ENCODE data around the gene REEP6.
A peak's percentile ranks its signal among the peaks of the same experiment; 100 is the strongest.

Gene REEP6

GRCh38 chr19:1489463-1490310, 1.3 kb upstream of the REEP6 start:
- peaks cover 15% of the 10 kb centered on the region for H3K4me1 ChIP-seq (ENCODE audit: control insufficient read depth, insufficient read depth, low read length)
- H3K27me3 ChIP-seq (ENCODE audit: control insufficient read depth, insufficient read depth, low read length): peaks cover 15% of the 10 kb centered on the region
- H3K9me3 ChIP-seq (replicated peaks; ENCODE audit: low read length): no peaks in the 10 kb centered on the region
- peak overlapping the region; percentile 100 for H3K4me2 ChIP-seq (ENCODE audit: low read length)
- H3K36me3 ChIP-seq (ENCODE audit: insufficient read depth, low read length): no peaks in the 10 kb centered on the region
- H3K4me3 ChIP-seq (ENCODE audit: low read length): peak overlapping the region; percentile 94
- H3K9ac ChIP-seq (ENCODE audit: low read depth, low read length): peak overlapping the region; percentile 65

- peak within 1 kb of the TSS; percentile 94 for H3K4me3 ChIP-seq (ENCODE audit: low read length)
- peaks cover 15% of the 10 kb centered on the region for H3K27me3 ChIP-seq (ENCODE audit: control insufficient read depth, insufficient read depth, low read length)
- no peaks in the 10 kb centered on the region for H3K36me3 ChIP-seq (ENCODE audit: insufficient read depth, low read length)
- H3K4me1 ChIP-seq (ENCODE audit: control insufficient read depth, insufficient read depth, low read length): peaks cover 15% of the 10 kb centered on the region
- no peaks in the 10 kb centered on the region for H3K9me3 ChIP-seq (replicated peaks; ENCODE audit: low read length)
- peak within 1 kb of the TSS; percentile 65 for H3K9ac ChIP-seq (ENCODE audit: low read depth, low read length)
- H3K4me2 ChIP-seq (ENCODE audit: low read length): peak within 1 kb of the TSS; percentile 100
Measured at GRCh38 chr19:1490311-1491113, 469 bp upstream of the REEP6 start, which contains the start of gene PCSK4. Gene PCSK4 (minus strand): TSS chr19:1490350. CDS start chr19:1490346, 4 bp downstream.

GRCh38 chr19:1491849-1492170, 829 bp downstream of the REEP6 start:
- Histone ChIP-seq H3K4me2 (ENCODE audit: low read length) (no peak overlapping the region), H3K4me3 (ENCODE audit: low read length) (no peak overlapping the region), H3K9ac (ENCODE audit: low read depth, low read length) (no peak overlapping the region), H3K27me3 (ENCODE audit: control insufficient read depth, insufficient read depth, low read length) (peaks cover 20% of the 10 kb centered on the region), H3K36me3 (ENCODE audit: insufficient read depth, low read length) (no peaks in the 10 kb centered on the region), H3K4me1 (ENCODE audit: control insufficient read depth, insufficient read depth, low read length) (peaks cover 15% of the 10 kb centered on the region), H3K9me3 (replicated peaks; ENCODE audit: low read length) (no peaks in the 10 kb centered on the region)

- Histone ChIP-seq H3K9ac (ENCODE audit: low read depth, low read length) (no peak overlapping the region), H3K36me3 (ENCODE audit: insufficient read depth, low read length) (no peaks in the 10 kb centered on the region), H3K4me1 (ENCODE audit: control insufficient read depth, insufficient read depth, low read length) (peaks cover 15% of the 10 kb centered on the region), H3K9me3 (replicated peaks; ENCODE audit: low read length) (no peaks in the 10 kb centered on the region), H3K4me2 (ENCODE audit: low read length) (no peak overlapping the region), H3K27me3 (ENCODE audit: control insufficient read depth, insufficient read depth, low read length) (peaks cover 28% of the 10 kb centered on the region), H3K4me3 (ENCODE audit: low read length) (no peak overlapping the region)
Measured at GRCh38 chr19:1492474-1493006, 1.6 kb downstream of the REEP6 start.

GRCh38 chr19:1494115-1494815, 3.3 kb downstream of the REEP6 start:
- H3K9ac ChIP-seq (ENCODE audit: low read depth, low read length): no peak overlapping the region
- peaks cover 34% of the 10 kb centered on the region for H3K27me3 ChIP-seq (ENCODE audit: control insufficient read depth, insufficient read depth, low read length)
- H3K4me1 ChIP-seq (ENCODE audit: control insufficient read depth, insufficient read depth, low read length): peaks cover 15% of the 10 kb centered on the region
- H3K9me3 ChIP-seq (replicated peaks; ENCODE audit: low read length): no peaks in the 10 kb centered on the region
- H3K36me3 ChIP-seq (ENCODE audit: insufficient read depth, low read length): no peaks in the 10 kb centered on the region
- no peak overlapping the region for H3K4me3 ChIP-seq (ENCODE audit: low read length)
- no peak overlapping the region for H3K4me2 ChIP-seq (ENCODE audit: low read length)

- H3K4me3 ChIP-seq (ENCODE audit: low read length): no peak overlapping the region
- peaks cover 34% of the 10 kb centered on the region for H3K27me3 ChIP-seq (ENCODE audit: control insufficient read depth, insufficient read depth, low read length)
- no peak overlapping the region for H3K4me2 ChIP-seq (ENCODE audit: low read length)
- no peaks in the 10 kb centered on the region for H3K9me3 ChIP-seq (replicated peaks; ENCODE audit: low read length)
- H3K9ac ChIP-seq (ENCODE audit: low read depth, low read length): no peak overlapping the region
- no peaks in the 10 kb centered on the region for H3K36me3 ChIP-seq (ENCODE audit: insufficient read depth, low read length)
- peaks cover 8% of the 10 kb centered on the region for H3K4me1 ChIP-seq (ENCODE audit: control insufficient read depth, insufficient read depth, low read length)
Measured at GRCh38 chr19:1495051-1495798, 4.2 kb downstream of the REEP6 start.

GRCh38 chr19:1495799-1496713, 5.1 kb downstream of the REEP6 start:
- Histone ChIP-seq H3K9ac (ENCODE audit: low read depth, low read length) (no peak overlapping the region), H3K4me3 (ENCODE audit: low read length) (no peak overlapping the region), H3K9me3 (replicated peaks; ENCODE audit: low read length) (no peaks in the 10 kb centered on the region), H3K36me3 (ENCODE audit: insufficient read depth, low read length) (no peaks in the 10 kb centered on the region), H3K27me3 (ENCODE audit: control insufficient read depth, insufficient read depth, low read length) (peaks cover 35% of the 10 kb centered on the region), H3K4me2 (ENCODE audit: low read length) (no peak overlapping the region), H3K4me1 (ENCODE audit: control insufficient read depth, insufficient read depth, low read length) (peaks cover 7% of the 10 kb centered on the region)

- Histone ChIP-seq H3K9me3 (replicated peaks; ENCODE audit: low read length) (no peaks in the 10 kb centered on the region), H3K4me2 (ENCODE audit: low read length) (no peak overlapping the region), H3K27me3 (ENCODE audit: control insufficient read depth, insufficient read depth, low read length) (peaks cover 30% of the 10 kb centered on the region), H3K9ac (ENCODE audit: low read depth, low read length) (no peak overlapping the region), H3K4me1 (ENCODE audit: control insufficient read depth, insufficient read depth, low read length) (no peaks in the 10 kb centered on the region), H3K4me3 (ENCODE audit: low read length) (no peak overlapping the region), H3K36me3 (ENCODE audit: insufficient read depth, low read length) (no peaks in the 10 kb centered on the region)
Measured at GRCh38 chr19:1496714-1497577, 6.0 kb downstream of the REEP6 start.

GRCh38 chr19:1497578-1498235, 6.7 kb downstream of the REEP6 start:
- Histone ChIP-seq H3K36me3 (ENCODE audit: insufficient read depth, low read length) (no peaks in the 10 kb centered on the region), H3K4me1 (ENCODE audit: control insufficient read depth, insufficient read depth, low read length) (no peaks in the 10 kb centered on the region), H3K27me3 (ENCODE audit: control insufficient read depth, insufficient read depth, low read length) (peaks cover 32% of the 10 kb centered on the region), H3K9me3 (replicated peaks; ENCODE audit: low read length) (no peaks in the 10 kb centered on the region), H3K4me2 (ENCODE audit: low read length) (no peak overlapping the region), H3K4me3 (ENCODE audit: low read length) (no peak overlapping the region), H3K9ac (ENCODE audit: low read depth, low read length) (no peak overlapping the region)
